GM12872 (cell line): ENCODE results near the gene GATAD2B.

Source experiments
- CTCF ChIP-seq: IDR thresholded peaks from 3 replicates; pipeline ENCODE4 v1.5.1; 2011; ENCODE audit warnings: low read depth, mild to moderate bottlenecking, low read length, moderate library complexity; ENCODE audit not compliant: insufficient read depth

The GATAD2B gene

DNA sequence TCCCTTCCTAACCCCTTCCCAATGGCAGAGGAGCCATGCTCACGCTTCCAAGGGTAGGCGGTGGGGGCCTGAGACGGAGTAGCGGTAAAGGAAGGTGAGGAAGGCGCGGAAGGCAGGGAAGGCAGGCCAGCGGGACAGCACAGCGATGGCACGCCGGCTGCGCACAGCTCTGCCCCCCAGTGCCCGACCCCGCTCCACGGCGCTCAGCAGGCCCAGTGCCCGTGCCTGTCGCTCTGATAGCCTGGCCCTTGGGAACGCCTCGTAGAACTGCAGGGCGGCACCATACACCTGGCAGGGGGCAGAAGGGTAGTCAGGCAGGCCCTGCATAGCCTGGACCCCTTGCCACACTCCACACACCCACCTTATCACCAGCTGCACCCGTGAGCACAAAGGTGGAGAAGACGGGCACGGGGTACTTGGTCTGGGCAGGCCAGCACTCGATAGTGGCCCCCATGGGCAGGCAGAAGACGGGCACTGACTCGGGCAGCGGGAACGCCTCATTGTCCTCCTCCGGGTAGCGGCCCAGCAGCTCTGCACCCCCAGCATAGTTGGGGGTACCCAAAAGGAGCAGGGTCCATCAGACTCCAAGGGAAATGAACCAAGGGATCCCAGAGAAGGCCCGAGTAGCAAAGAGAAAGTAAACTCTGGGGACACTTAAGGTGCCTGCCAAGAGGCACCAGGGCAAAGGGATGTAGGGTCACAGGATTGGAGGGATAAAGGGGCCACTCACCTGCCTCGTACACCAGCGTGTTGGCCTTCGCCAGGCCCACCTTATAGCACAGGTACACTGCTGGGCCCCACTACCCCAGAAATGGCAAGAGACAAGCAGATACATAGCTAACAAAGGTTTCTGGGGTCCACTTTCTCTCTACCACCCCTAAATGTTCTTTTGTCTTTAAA is 19.3 kb upstream of the GATAD2B start:
- no peak for TF ChIP-seq CTCF

DNA sequence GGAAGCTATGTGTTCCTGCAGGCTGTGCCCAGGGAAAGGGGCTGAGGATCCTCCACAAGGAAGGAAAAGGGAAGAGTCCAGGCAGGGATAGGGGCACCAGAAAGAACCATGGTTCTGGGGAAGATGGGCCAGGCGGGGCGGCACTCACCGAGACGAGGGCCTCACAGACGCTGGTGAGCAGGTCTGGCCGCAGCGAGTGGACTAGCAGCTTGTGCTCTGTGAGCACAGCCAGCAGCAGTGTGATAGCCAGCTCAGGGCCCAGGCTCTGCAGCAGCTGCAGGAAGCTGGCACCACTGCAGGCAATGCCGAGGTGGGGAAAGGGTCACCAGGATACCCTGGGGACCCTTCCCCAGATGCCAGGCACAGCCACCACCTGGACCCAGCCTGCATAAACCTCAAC is 18.0 kb upstream of the GATAD2B start:
- TF ChIP-seq CTCF: no peak

DNA sequence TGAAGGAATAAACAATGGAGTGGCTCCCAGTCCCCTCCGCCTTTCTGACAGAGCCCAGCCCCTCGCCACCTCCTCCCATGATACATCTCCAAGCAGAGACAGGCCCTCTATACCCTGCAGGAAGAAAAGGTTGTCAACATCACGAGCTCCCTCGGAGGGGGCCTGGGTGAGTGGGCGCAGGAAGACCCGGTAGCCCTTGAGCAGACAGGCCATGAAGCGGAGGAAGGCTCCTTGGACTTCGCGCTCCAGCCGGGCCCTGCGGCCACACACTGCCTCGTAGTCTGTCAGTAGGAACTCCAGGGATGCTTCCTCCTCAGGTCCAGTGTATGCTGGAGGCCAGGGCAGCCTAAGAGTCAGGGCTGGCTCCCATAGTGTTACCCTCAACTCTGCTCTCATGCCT is 16.7 kb upstream of the GATAD2B start:
- TF ChIP-seq CTCF: no peak

DNA sequence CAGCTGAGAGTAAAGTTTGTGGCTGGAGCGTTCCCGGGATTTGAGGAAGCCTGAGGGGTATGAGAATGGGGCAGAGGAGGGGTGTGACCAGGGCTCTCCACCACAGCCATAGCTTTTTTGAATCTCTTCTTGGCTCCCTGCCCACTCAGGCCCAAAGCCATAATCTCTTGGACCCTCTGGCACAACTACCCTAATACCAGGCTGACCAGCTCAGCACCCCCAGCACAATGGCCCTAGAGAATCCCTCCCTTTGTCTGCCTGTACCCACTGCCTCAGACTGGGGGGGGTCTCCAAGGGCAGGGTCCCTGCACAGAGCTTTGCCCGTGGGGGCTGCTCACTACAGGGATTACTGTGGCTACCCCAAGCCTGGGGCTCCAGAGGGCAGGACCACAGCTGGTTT is 16.2 kb upstream of the GATAD2B start:
- TF ChIP-seq CTCF: no peak

- TF ChIP-seq CTCF: no peak
Measured at GRCh38 chr1:153937331-153937730, 14.6 kb upstream of the GATAD2B start.

DNA sequence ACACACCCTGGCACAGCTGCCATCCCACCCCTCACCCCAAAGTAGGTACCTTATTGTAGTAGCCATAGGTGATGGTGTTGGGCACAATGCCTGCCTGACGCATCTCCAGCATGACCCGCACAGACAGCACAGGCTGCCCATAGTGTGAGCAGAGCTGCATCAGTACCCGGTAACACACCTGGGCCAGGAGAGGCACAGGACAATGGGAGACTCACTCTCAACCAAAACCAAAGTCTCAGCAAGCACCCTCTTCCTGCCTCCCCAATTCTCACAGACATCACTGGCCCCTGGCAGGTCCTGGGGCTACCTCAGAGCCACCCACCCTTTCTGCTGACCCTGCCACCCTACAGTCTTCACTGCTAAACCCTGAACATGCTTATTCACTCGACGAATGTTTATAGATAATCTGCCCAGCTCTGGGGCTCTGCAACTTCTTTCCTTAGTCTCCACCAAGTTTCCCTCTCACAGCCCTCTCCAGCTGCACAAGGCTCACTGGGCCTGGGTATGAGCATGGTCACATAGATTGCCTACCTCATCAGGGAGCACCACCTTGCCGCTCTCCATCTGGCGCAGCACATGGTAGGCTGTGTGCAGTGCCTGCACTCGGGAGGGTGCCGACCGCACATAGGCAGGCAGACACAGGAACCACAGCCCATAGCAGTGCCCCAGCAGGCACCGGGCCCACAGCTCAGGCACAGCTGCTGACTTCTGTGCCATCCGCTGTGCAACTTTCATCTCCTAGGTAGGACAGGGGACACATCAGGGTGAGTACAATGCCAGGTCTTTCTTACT is 13.4 kb upstream of the GATAD2B start:
- TF ChIP-seq CTCF: no peak

DNA sequence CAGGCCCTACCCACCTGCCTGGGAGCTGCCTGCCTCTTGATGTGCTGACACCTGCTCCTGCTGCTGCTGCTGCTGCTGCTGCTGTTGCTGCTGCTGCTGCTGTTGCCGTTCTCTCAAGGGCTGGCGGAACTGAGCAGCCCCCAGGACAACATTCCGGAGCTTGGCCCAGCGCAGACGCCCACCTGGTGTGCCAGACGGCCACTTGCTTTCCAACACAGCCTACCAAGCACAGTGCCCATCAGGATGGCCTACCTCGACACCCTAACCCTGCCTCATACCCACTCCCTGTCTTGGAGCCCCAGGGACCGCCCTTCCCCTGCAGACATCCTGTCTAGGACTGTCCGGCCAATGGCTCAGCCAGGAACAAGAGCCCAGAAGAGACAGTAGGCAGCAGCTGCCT is 12.0 kb upstream of the GATAD2B start:
- TF ChIP-seq CTCF: no peak
